ENCODE measurements around the gene LCE2D. TPM values are rescaled to one million over a fixed set of nuclear protein-coding genes. Genes with fewer than 3 reads are reported as not detected.

LCE2D gene
- polyA plus RNA-seq, 1 experiment = not detected

DNA sequence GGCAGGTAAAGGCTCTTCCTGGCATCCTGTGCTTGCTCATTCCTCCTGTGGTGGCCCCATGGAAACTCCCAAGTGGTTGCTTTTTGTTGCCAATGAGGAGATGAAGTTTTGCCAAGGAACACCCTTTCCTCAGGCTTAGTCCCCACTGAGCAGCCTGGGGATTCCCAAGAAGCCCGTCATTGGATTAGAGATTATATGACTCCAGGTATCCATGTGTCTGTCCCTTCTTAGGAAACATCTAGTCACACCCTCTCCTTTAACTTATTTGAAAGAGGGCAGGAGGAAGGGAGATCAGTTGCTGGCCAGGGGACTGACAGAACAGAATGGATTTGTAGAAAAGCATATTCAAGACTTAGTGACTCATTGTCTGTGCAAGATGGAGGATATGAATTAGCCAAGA, 36.4 kb upstream of the LCE2D start:
- POLR2A ChIA-PET = no interaction called here

DNA sequence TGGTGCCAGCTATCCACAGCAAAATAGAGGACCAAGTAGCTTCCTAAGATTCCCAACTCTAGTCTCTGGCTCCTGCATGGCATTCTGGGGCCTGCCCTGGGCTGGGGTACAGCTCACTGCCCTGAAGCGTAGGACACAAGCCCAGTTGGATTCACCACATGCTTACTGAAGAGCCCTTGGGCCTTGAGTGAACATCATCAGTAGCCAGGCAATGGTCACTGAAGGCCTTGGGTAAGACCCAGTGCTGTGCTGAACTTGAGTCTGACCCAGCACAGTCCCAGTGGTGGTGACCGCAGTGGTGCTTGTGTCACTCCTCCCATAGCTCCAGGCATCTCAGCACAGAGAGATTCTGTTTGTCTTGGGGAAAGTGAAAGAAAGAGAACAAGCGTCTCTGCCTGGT, 32.6 kb upstream of the LCE2D start:
- POLR2A ChIA-PET = no interaction called here
- H3K27ac ChIP-seq (ENCODE audit: low read depth, low read length) = no peak overlapping the region
- TF ChIP-seq, protein P1, sequence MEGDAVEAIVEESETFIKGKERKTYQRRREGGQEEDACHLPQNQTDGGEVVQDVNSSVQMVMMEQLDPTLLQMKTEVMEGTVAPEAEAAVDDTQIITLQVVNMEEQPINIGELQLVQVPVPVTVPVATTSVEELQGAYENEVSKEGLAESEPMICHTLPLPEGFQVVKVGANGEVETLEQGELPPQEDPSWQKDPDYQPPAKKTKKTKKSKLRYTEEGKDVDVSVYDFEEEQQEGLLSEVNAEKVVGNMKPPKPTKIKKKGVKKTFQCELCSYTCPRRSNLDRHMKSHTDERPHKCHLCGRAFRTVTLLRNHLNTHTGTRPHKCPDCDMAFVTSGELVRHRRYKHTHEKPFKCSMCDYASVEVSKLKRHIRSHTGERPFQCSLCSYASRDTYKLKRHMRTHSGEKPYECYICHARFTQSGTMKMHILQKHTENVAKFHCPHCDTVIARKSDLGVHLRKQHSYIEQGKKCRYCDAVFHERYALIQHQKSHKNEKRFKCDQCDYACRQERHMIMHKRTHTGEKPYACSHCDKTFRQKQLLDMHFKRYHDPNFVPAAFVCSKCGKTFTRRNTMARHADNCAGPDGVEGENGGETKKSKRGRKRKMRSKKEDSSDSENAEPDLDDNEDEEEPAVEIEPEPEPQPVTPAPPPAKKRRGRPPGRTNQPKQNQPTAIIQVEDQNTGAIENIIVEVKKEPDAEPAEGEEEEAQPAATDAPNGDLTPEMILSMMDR (IDR thresholded peaks at IDR 0.05; ENCODE audit: low read depth, low read length) = no peak
- H3K27me3 ChIP-seq (ENCODE audit: control insufficient read depth, insufficient read depth, low read length) = no peaks in the 10 kb centered on the region
- no peak for DNase-seq (ENCODE audit: low read depth, low spot score)
- CTCF ChIA-PET = no interaction called here
- peaks cover 21% of the 10 kb centered on the region; the same call in 1 of the 2 replicates for H3K9me3 ChIP-seq (ENCODE audit: control insufficient read depth, insufficient read depth, low read length)
- no peak overlapping the region for H3K4me3 ChIP-seq (ENCODE audit: low read depth, low read length)

More for the DNA sequence above, 36.4 kb upstream of the LCE2D start:
- no peaks in the 10 kb centered on the region for H3K27me3 ChIP-seq (ENCODE audit: control insufficient read depth, insufficient read depth, low read length)
- no peak overlapping the region for H3K4me3 ChIP-seq (ENCODE audit: low read depth, low read length)
- TF ChIP-seq, protein P1 (IDR thresholded peaks at IDR 0.05; ENCODE audit: low read depth, low read length) = no peak
- CTCF ChIA-PET = no interaction called here
- H3K9me3 ChIP-seq (ENCODE audit: control insufficient read depth, insufficient read depth, low read length) = peaks cover 41% of the 10 kb centered on the region
- H3K27ac ChIP-seq (ENCODE audit: low read depth, low read length) = no peak overlapping the region
- DNase-seq (ENCODE audit: low read depth, low spot score) = no peak

DNA sequence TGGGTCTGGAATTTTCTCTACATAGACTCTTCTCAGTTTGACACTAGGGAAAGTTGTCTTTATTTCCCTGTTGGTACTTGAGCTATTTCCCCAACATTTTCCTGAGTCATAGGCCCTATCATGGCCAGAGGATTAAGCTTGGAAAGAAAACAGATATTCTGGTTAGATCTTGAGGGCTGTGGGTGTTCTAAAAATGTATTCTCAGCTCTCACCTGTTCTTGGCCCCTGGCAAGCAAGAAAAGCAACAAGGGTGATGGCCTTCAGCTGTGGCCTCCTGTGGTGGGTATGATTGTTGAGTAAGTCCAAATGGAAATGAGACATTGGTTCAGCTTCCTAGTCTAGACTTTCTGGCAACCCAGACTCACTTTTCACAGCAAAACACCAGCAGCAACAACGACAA, 22.8 kb upstream of the LCE2D start:
- Histone ChIP-seq H3K4me3 (ENCODE audit: low read depth, low read length) (no peak overlapping the region), H3K27ac (ENCODE audit: low read depth, low read length) (no peak overlapping the region), H3K27me3 (ENCODE audit: control insufficient read depth, insufficient read depth, low read length) (no peaks in the 10 kb centered on the region), H3K9me3 (ENCODE audit: control insufficient read depth, insufficient read depth, low read length) (peaks cover 5% of the 10 kb centered on the region)
- ChIA-PET CTCF (no interaction called here), POLR2A (no interaction called here)
- no peak for DNase-seq (ENCODE audit: low read depth, low spot score)
- TF ChIP-seq, protein P1 (IDR thresholded peaks at IDR 0.05; ENCODE audit: low read depth, low read length) = no peak

DNA sequence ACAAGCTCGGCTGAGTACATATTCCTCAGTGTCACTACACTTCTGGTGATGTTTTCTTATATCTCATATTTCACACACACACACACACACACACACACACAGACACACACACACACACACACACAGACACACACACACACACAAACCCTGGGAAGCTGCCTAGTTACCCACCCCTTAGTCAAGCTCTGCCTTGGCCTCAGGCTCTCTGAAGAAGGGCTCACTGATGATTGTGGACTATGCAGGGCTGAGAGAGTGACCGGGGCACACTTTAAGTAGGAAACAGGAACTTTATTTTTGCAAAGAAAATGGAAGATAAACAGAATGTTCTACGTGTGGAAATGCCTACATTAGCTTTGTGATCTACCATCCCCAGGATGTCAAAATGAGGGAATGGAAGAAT, 19.2 kb upstream of the LCE2D start:
- POLR2A ChIA-PET = no interaction called here
- Histone ChIP-seq H3K9me3 (ENCODE audit: control insufficient read depth, insufficient read depth, low read length) (peaks cover 10% of the 10 kb centered on the region), H3K4me3 (ENCODE audit: low read depth, low read length) (no peak overlapping the region), H3K27ac (ENCODE audit: low read depth, low read length) (no peak overlapping the region), H3K27me3 (ENCODE audit: control insufficient read depth, insufficient read depth, low read length) (no peaks in the 10 kb centered on the region)
- no peak for DNase-seq (ENCODE audit: low read depth, low spot score)
- CTCF ChIA-PET = no interaction called here
- TF ChIP-seq, protein P1 (IDR thresholded peaks at IDR 0.05; ENCODE audit: low read depth, low read length) = no peak

DNA sequence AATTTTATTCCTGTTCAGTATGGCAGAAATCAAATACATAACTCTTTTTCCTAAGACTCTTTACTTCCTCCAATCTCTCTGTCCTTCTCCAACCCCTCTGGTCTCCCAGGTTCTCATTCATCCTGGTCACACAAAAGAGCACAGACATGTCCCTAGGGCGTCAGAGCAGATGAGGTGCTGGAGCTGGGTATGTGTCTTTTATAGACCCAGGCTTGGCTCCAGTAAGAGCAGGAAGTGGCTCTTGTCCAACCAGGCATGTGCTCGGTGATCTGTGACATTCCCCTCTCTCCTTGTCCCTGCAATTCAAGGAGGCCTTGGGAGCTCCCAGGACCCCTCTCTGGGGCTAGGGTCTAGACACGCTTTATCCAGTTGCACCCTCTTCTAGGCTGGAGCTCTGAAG, 18.0 kb upstream of the LCE2D start:
- H3K9me3 ChIP-seq (ENCODE audit: control insufficient read depth, insufficient read depth, low read length) = peaks cover 10% of the 10 kb centered on the region
- no peaks in the 10 kb centered on the region for H3K27me3 ChIP-seq (ENCODE audit: control insufficient read depth, insufficient read depth, low read length)
- ChIA-PET POLR2A (no interaction called here), CTCF (no interaction called here)
- TF ChIP-seq, protein P1 (IDR thresholded peaks at IDR 0.05; ENCODE audit: low read depth, low read length) = no peak
- no peak overlapping the region for H3K4me3 ChIP-seq (ENCODE audit: low read depth, low read length)
- H3K27ac ChIP-seq (ENCODE audit: low read depth, low read length) = no peak overlapping the region
- DNase-seq (ENCODE audit: low read depth, low spot score) = no peak
